IMR-90 (cell line): ENCODE data around the gene PLCL2. TPM values are rescaled to one million over a fixed set of nuclear protein-coding genes. Genes with fewer than 3 reads are reported as not detected.

Source experiments
- ATAC-seq: fragments of 200-7000 bp; cut with Tn5 transposase; 2 replicates; pipeline ENCODE4 v1.9.1; 2020; ENCODE audit warnings: low read depth, mild to moderate bottlenecking, moderate library complexity
- BruUV-seq: library from RNA; stranded (reverse); fragments of 400-500 nt; replicated peaks from 2 replicates; lab custom pipeline; 2021; lab: Mats Ljungman, UMichigan
- CTCF ChIA-PET: fragments of 300-600 bp; formaldehyde crosslinking; extraction: SDS; loops from one replicate; lab custom pipeline; 2021; ENCODE audit warnings: antibody characterized with exemption; lab: Yijun Ruan, JAX
- POLR2A ChIA-PET: fragments of 300-600 bp; sonication (Branson Sonifier 250); formaldehyde crosslinking; loops from one replicate; lab custom pipeline; 2022; ENCODE audit warnings: antibody characterized with exemption; ENCODE audit not compliant: unreplicated experiment; lab: Charles Lee
- DNase-seq: peaks from one replicate; pipeline ENCODE4 v3.0.0; 2013
- H2AFZ ChIP-seq: replicated peaks from 2 replicates; pipeline ENCODE3; 2013; ENCODE audit warnings: low read length, mild to moderate bottlenecking; ENCODE audit not compliant: poor library complexity
- H2AK5ac ChIP-seq: 2 replicates; pipeline ENCODE4 v1.6.1; 2013; ENCODE audit warnings: low read depth, low read length, inconsistent platforms
- H2AK9ac ChIP-seq: replicated peaks from 2 replicates; pipeline ENCODE3; 2013; ENCODE audit warnings: mild to moderate bottlenecking, low read depth, low read length, moderate library complexity; ENCODE audit not compliant: poor library complexity
- H2BK120ac ChIP-seq: 2 replicates; pipeline ENCODE4 v1.6.1; 2013; ENCODE audit warnings: low read depth, low read length, inconsistent platforms
- H2BK15ac ChIP-seq: 3 replicates; pipeline ENCODE4 v1.6.1; 2013; ENCODE audit warnings: low read depth, low read length, inconsistent platforms
- H2BK20ac ChIP-seq: 2 replicates; pipeline ENCODE4 v1.6.1; 2013; ENCODE audit warnings: low read depth, mild to moderate bottlenecking, inconsistent platforms, low read length, moderate library complexity
- H2BK5ac ChIP-seq: 2 replicates; pipeline ENCODE4 v1.6.1; 2013; ENCODE audit warnings: mild to moderate bottlenecking, low read depth, low read length, inconsistent platforms; ENCODE audit not compliant: poor library complexity, severe bottlenecking
- H3K14ac ChIP-seq: replicated peaks from 2 replicates; pipeline ENCODE4 v1.6.1; 2013; ENCODE audit warnings: low read depth, low read length, inconsistent platforms
- H3K18ac ChIP-seq: 2 replicates; pipeline ENCODE4 v1.6.1; 2013; ENCODE audit warnings: low read depth, low read length, control low read depth
- H3K23ac ChIP-seq: 2 replicates; pipeline ENCODE4 v1.6.1; 2013; ENCODE audit warnings: low read depth, low read length, inconsistent platforms
- H3K27ac ChIP-seq: 2 replicates; pipeline ENCODE4 v1.5.1; 2013; ENCODE audit warnings: mild to moderate bottlenecking, control low read depth, low read length; ENCODE audit not compliant: insufficient read depth
- H3K27me3 ChIP-seq: 2 replicates; pipeline ENCODE4 v1.6.1; 2013; ENCODE audit warnings: low read length; ENCODE audit not compliant: control insufficient read depth, insufficient read depth
- H3K36me3 ChIP-seq: 2 replicates; pipeline ENCODE4 v1.6.1; 2013; ENCODE audit warnings: low read length, mixed read lengths; ENCODE audit not compliant: control insufficient read depth, insufficient read depth
- H3K4ac ChIP-seq: 2 replicates; pipeline ENCODE4 v1.6.1; 2013; ENCODE audit warnings: low read depth, low read length, inconsistent platforms
- H3K4me1 ChIP-seq: 2 replicates; pipeline ENCODE4 v1.6.1; 2013; ENCODE audit warnings: low read length, mixed read lengths; ENCODE audit not compliant: control insufficient read depth, insufficient read depth
- H3K4me2 ChIP-seq: 2 replicates; pipeline ENCODE4 v1.6.1; 2013; ENCODE audit warnings: low read depth, mild to moderate bottlenecking, control low read depth, low read length, moderate library complexity
- H3K4me3 ChIP-seq: 2 replicates; pipeline ENCODE4 v1.5.1; 2013; ENCODE audit warnings: low read depth, mild to moderate bottlenecking, control low read depth, low read length, moderate library complexity; ENCODE audit not compliant: insufficient read depth
- H3K56ac ChIP-seq: 2 replicates; pipeline ENCODE4 v1.6.1; 2013; ENCODE audit warnings: low read length, inconsistent platforms; ENCODE audit not compliant: insufficient read depth; ENCODE audit errors: extremely low read depth
- H3K79me1 ChIP-seq, 2 experiments: 2 replicates each; pipeline ENCODE4 v1.6.1; 2013; ENCODE audit warnings: low read length in 2 of 2, inconsistent platforms in 1 of 2, low read depth in 1 of 2
- H3K9ac ChIP-seq: 2 replicates; pipeline ENCODE4 v1.6.1; 2013; ENCODE audit warnings: low read depth, low read length, control low read depth
- H3K9me1 ChIP-seq: 2 replicates; pipeline ENCODE4 v1.6.1; 2013; ENCODE audit warnings: low read length, inconsistent platforms; ENCODE audit not compliant: insufficient read depth
- H3K9me3 ChIP-seq: 2 replicates; pipeline ENCODE4 v1.6.1; 2013; ENCODE audit warnings: low read length; ENCODE audit not compliant: control insufficient read depth, insufficient read depth
- H4K20me1 ChIP-seq: 2 replicates; pipeline ENCODE4 v1.6.1; 2013; ENCODE audit warnings: low read length, inconsistent platforms; ENCODE audit not compliant: insufficient read depth
- H4K5ac ChIP-seq: 2 replicates; pipeline ENCODE4 v1.6.1; 2013; ENCODE audit warnings: mild to moderate bottlenecking, low read depth, low read length, control low read depth
- H4K8ac ChIP-seq, 2 experiments: 2 replicates each; pipeline ENCODE4 v1.6.1; 2013; ENCODE audit warnings: low read depth in 2 of 2, low read length in 2 of 2, control low read depth in 1 of 2, inconsistent platforms in 1 of 2
- H4K91ac ChIP-seq: 2 replicates; pipeline ENCODE4 v1.6.1; 2013; ENCODE audit warnings: low read depth, low read length, inconsistent platforms; ENCODE audit not compliant: insufficient read depth
- BHLHE40 ChIP-seq: fragments of 150-350 bp; IDR thresholded peaks from 2 replicates; pipeline ENCODE4 v1.6.1; 2016; ENCODE audit warnings: mild to moderate bottlenecking, low read depth, low read length
- CHD1 ChIP-seq: IDR thresholded peaks from 2 replicates; pipeline ENCODE4 v1.6.1; 2012; ENCODE audit warnings: low read depth, low read length, improper control_type of control experiment
- FOS ChIP-seq: fragments of 150-350 bp; IDR thresholded peaks from 2 replicates; pipeline ENCODE4 v1.6.1; 2016; ENCODE audit warnings: low read depth, low read length
- MAFK ChIP-seq: IDR thresholded peaks from 2 replicates; pipeline ENCODE4 v1.6.1; 2012; ENCODE audit warnings: low read depth, low read length, improper control_type of control experiment
- MAZ ChIP-seq: IDR thresholded peaks from 2 replicates; pipeline ENCODE4 v1.6.1; 2012; ENCODE audit warnings: low read depth, mild to moderate bottlenecking, low read length, improper control_type of control experiment, moderate library complexity, borderline replicate concordance
- MXI1 ChIP-seq: IDR thresholded peaks from 2 replicates; pipeline ENCODE4 v1.6.1; 2012; ENCODE audit warnings: low read depth, mild to moderate bottlenecking, low read length, moderate library complexity, borderline replicate concordance
- RAD21 ChIP-seq: IDR thresholded peaks from 2 replicates; pipeline ENCODE4 v1.6.1; 2012; ENCODE audit warnings: low read length, improper control_type of control experiment
- RCOR1 ChIP-seq: IDR thresholded peaks from 2 replicates; pipeline ENCODE4 v1.6.1; 2012; ENCODE audit warnings: mild to moderate bottlenecking, low read length, improper control_type of control experiment; ENCODE audit not compliant: insufficient replicate concordance
- RFX5 ChIP-seq: IDR thresholded peaks from 2 replicates; pipeline ENCODE4 v1.8.0; 2012; ENCODE audit warnings: low read depth, mild to moderate bottlenecking, low read length, moderate library complexity
- SMC3 ChIP-seq: fragments of 150-350 bp; IDR thresholded peaks from 2 replicates; pipeline ENCODE4 v1.6.1; 2016; ENCODE audit warnings: low read depth, mild to moderate bottlenecking, antibody characterized with exemption, low read length, moderate library complexity
- dilution Hi-C: fragments of 300-500 bp; cut with HindIII; formaldehyde crosslinking; loops from one replicate; pipeline ENCODE4 v1.14.3; 2018; ENCODE audit warnings: low sequenced_read_pairs; ENCODE audit not compliant: unreplicated experiment
- in situ Hi-C: fragments of 300-500 bp; cut with MboI; formaldehyde crosslinking; loops from 3 replicates; pipeline ENCODE4 v1.14.3; 2019; ENCODE audit warnings: low sequenced_read_pairs, inconsistent platforms, mixed read lengths
- intact Hi-C: fragments of 100-400 bp; cut with micrococcal nuclease; formaldehyde crosslinking; loops from 2 replicates; pipeline ENCODE4 v1.10.0; 2022
- polyA plus RNA-seq, 3 experiments: library from polyadenylated mRNA; depleted of rRNA; stranded (reverse); fragments of >200 nt; gene quantifications; 2 replicates each; pipeline ENCODE4 v1.2.3, GENCODE V29; 2012; ENCODE audit warnings: low replicate concordance in 1 of 3
- total RNA-seq: library from RNA; depleted of rRNA; stranded (reverse); fragments of >200 nt; gene quantifications from 2 replicates; pipeline ENCODE4 v1.2.3, GENCODE V29; 2012
- TF ChIP-seq, protein P1 (sequence below): fragments of 150-350 bp; IDR thresholded peaks from 2 replicates; pipeline ENCODE4 v1.6.1; 2016; ENCODE audit warnings: low read depth, mild to moderate bottlenecking, low read length, moderate library complexity, borderline replicate concordance
- TF ChIP-seq, protein P2 (sequence below): fragments of 150-350 bp; IDR thresholded peaks from 2 replicates; pipeline ENCODE4 v1.6.1; 2017; ENCODE audit warnings: mild to moderate bottlenecking, antibody characterized with exemption, low read length, low read depth

PLCL2 gene
- total and polyA plus RNA-seq, 2 of the 4 experiments (the other 2 are of a cell fraction) = 0.92 to 3.8 TPM

DNA sequence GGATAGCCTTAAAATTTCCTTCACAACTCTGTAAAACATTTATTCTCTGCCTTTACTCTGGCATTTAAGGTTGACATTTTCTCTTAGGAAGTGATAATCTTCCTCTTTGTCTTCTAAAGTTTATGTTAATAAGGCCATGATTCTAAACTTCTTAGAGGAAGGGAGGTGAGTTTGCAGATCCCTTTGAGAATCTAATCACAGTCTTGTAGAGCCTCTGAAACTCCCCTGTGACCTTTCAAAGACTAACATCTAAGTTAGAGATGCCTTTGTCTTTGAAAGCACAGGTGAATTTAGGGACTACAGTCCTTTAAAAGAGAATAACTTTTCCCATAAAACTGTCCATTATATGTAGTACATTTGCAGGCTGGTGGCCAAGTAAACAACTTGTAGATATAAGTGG lies 115.1 kb downstream of the PLCL2 start:
- Histone ChIP-seq H4K5ac (no peak overlapping the region), H3K9me3 (no peaks in the 10 kb centered on the region), H3K27ac (no peak overlapping the region), H3K27me3 (no peaks in the 10 kb centered on the region), H2AK9ac (no peak overlapping the region), H3K4ac (no peak overlapping the region), H3K9me1 (no peaks in the 10 kb centered on the region), H2BK5ac (no peak overlapping the region), H4K91ac (no peak overlapping the region), H3K79me1 (no peaks in the 10 kb centered on the region), H3K4me2 (no peak overlapping the region), H3K36me3 (no peaks in the 10 kb centered on the region), H3K9ac (no peak overlapping the region), H2AFZ (no peak overlapping the region), H4K20me1 (no peaks in the 10 kb centered on the region), H3K23ac (no peak overlapping the region), H4K8ac (no peak overlapping the region), H3K18ac (no peak overlapping the region), H3K4me1 (no peaks in the 10 kb centered on the region), H2BK120ac (no peak overlapping the region), H3K4me3 (no peak overlapping the region), H3K56ac (no peak overlapping the region), H2BK20ac (no peak overlapping the region), H2BK15ac (no peak overlapping the region), H2AK5ac (no peak overlapping the region), H3K14ac (no peak overlapping the region)
- in situ Hi-C loops = no loop called here
- intact Hi-C loops = no loop called here
- ChIA-PET POLR2A (no interaction called here), CTCF (no interaction called here)
- dilution Hi-C loops = no loop called here
- no TSS peak for BruUV-seq
- no peak for TF ChIP-seq MAZ
- no peak for TF ChIP-seq RCOR1
- no peak for TF ChIP-seq MAFK
- TF ChIP-seq, protein P1, sequence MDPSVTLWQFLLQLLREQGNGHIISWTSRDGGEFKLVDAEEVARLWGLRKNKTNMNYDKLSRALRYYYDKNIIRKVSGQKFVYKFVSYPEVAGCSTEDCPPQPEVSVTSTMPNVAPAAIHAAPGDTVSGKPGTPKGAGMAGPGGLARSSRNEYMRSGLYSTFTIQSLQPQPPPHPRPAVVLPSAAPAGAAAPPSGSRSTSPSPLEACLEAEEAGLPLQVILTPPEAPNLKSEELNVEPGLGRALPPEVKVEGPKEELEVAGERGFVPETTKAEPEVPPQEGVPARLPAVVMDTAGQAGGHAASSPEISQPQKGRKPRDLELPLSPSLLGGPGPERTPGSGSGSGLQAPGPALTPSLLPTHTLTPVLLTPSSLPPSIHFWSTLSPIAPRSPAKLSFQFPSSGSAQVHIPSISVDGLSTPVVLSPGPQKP = no peak
- no peak for TF ChIP-seq SMC3
- TF ChIP-seq CHD1 = no peak
- TF ChIP-seq MXI1 = no peak
- no peak for TF ChIP-seq RAD21
- TF ChIP-seq FOS = no peak
- TF ChIP-seq, protein P2, sequence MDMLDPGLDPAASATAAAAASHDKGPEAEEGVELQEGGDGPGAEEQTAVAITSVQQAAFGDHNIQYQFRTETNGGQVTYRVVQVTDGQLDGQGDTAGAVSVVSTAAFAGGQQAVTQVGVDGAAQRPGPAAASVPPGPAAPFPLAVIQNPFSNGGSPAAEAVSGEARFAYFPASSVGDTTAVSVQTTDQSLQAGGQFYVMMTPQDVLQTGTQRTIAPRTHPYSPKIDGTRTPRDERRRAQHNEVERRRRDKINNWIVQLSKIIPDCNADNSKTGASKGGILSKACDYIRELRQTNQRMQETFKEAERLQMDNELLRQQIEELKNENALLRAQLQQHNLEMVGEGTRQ = no peak
- TF ChIP-seq RFX5 = no peak
- TF ChIP-seq BHLHE40 = no peak
- ATAC-seq (no peak), DNase-seq (no peak)
